HL-60 (cell line): ENCODE measurements around the gene CCDC51.

ENCODE experiments used
- CTCF ChIP-seq: IDR thresholded peaks from one replicate; pipeline ENCODE4 v1.5.1; 2011; ENCODE audit warnings: low read length, control low read depth, inconsistent platforms; ENCODE audit not compliant: insufficient read depth
- POLR2AphosphoS5 ChIP-seq: IDR thresholded peaks from 2 replicates; pipeline ENCODE4 v1.6.1; 2012; ENCODE audit warnings: low read depth
- SPI1 ChIP-seq: IDR thresholded peaks from 2 replicates; pipeline ENCODE4 v1.6.1; 2012; ENCODE audit warnings: low read depth, mild to moderate bottlenecking, borderline replicate concordance

- TF ChIP-seq CTCF, result no peak
- no peak for TF ChIP-seq POLR2AphosphoS5
- TF ChIP-seq SPI1, result no peak
These were observed 38.1 kb upstream of the CCDC51 start for GRCh38 chr3:48477959-48478520.
